ENCODE measurements around the gene METRNL.

The METRNL gene

GRCh38 chr17:83084621-83085056 lies 5.2 kb downstream of the METRNL start:
- TF ChIP-seq CTCF (IDR thresholded peaks at IDR 0.05; ENCODE audit: low read depth, low read length): no peak
- no peak for DNase-seq (ENCODE audit: extremely low read depth, low read depth)

- DNase-seq (ENCODE audit: extremely low read depth, low read depth): no peak
These were observed 5.7 kb downstream of the METRNL start for GRCh38 chr17:83085103-83085502.

GRCh38 chr17:83085526-83086198 lies 6.3 kb downstream of the METRNL start:
- TF ChIP-seq CTCF (IDR thresholded peaks at IDR 0.05; ENCODE audit: low read depth, low read length): no peak
- no peak for DNase-seq (ENCODE audit: extremely low read depth, low read depth)

More at GRCh38 chr17:83085103-83085502, 5.7 kb downstream of the METRNL start:
- TF ChIP-seq CTCF (IDR thresholded peaks at IDR 0.05; ENCODE audit: low read depth, low read length): no peak

GRCh38 chr17:83086199-83086880 lies 6.9 kb downstream of the METRNL start:
- no peak for DNase-seq (ENCODE audit: extremely low read depth, low read depth)
- TF ChIP-seq CTCF (IDR thresholded peaks at IDR 0.05; ENCODE audit: low read depth, low read length): no peak

- TF ChIP-seq CTCF (IDR thresholded peaks at IDR 0.05; ENCODE audit: low read depth, low read length): no peak
- no peak for DNase-seq (ENCODE audit: extremely low read depth, low read depth)
These were observed 7.7 kb downstream of the METRNL start for GRCh38 chr17:83086907-83087787.

- DNase-seq (ENCODE audit: extremely low read depth, low read depth): no peak
- TF ChIP-seq CTCF (IDR thresholded peaks at IDR 0.05; ENCODE audit: low read depth, low read length): no peak
These were observed 8.5 kb downstream of the METRNL start for GRCh38 chr17:83087788-83088360.

Data from AG09319 (cell line).